Prostate gland (tissue), 2 donors: Measurements from ENCODE around the gene C17orf113. TPM values are rescaled to one million over a fixed set of nuclear protein-coding genes. Genes with fewer than 3 reads are reported as not detected.
"Not testable (repeated sequence)": the region's sequence is repeated elsewhere in the genome, so short reads cannot be mapped to it uniquely, and the experiment has no call there.

Experiments used
- DNase-seq: peaks from one replicate; pipeline ENCODE4 v3.0.0-alpha.2; 2019; ENCODE audit warnings: low spot score
- H3K27ac ChIP-seq, 2 donors: fragments of 200-600 bp; sonication (generic); 2 replicates each; pipeline ENCODE4 v1.5.1; 2017 to 2019
- H3K27me3 ChIP-seq: fragments of 200-600 bp; sonication (generic); replicated peaks from 2 replicates; pipeline ENCODE4 v1.5.1; 2019; ENCODE audit not compliant: insufficient read depth
- H3K36me3 ChIP-seq, 2 donors: fragments of 200-600 bp; sonication (generic); 1 replicate in 1 of 2; 2 replicates in 1 of 2; pipeline versions ENCODE4 v1.5.1 to v1.8.1; 2017 to 2019
- H3K4me1 ChIP-seq: fragments of 200-600 bp; sonication (generic); replicated peaks from 2 replicates; pipeline ENCODE4 v1.5.1; 2019
- H3K4me3 ChIP-seq, 2 donors: fragments of 200-600 bp; sonication (generic); 2 replicates each; pipeline ENCODE4 v1.5.1; 2017 to 2019
- H3K9me3 ChIP-seq: fragments of 200-600 bp; sonication (generic); 2 replicates; pipeline ENCODE4 v1.5.1; 2017
- POLR2A ChIP-seq: fragments of 450-650 bp; IDR thresholded peaks from one replicate; pipeline ENCODE4 v1.6.1; 2016; ENCODE audit warnings: antibody characterized with exemption, mild to moderate bottlenecking
- POLR2AphosphoS5 ChIP-seq: sonication (generic); formaldehyde crosslinking; IDR thresholded peaks from one replicate; pipeline ENCODE4 v1.6.1; 2017; ENCODE audit warnings: antibody characterized with exemption
- WGBS: methylation state at CpG from one replicate; pipeline ENCODE4 v1.1.5; 2018; 5-methylcytosine and 5-hydroxymethylcytosine counted together
- intact Hi-C: fragments of 100-400 bp; cut with DNase I; formaldehyde crosslinking; loops from one replicate; pipeline ENCODE4 v1.14.2; 2022
- total RNA-seq, 2 donors: library from RNA; depleted of rRNA; stranded (reverse); fragments of >200 nt; gene quantifications; one replicate each; pipeline ENCODE4 v1.1.0, GENCODE V29; 2016
- TF ChIP-seq, protein P1 (sequence below), 4 experiments: fragments of 200-600 bp in 2 of 4; fragments of 450-650 bp in 2 of 4; sonication (generic) in 2 of 4; IDR thresholded peaks; 1 replicate in 3 of 4; 2 replicates in 1 of 4; pipeline ENCODE4 v1.5.1; 2016 to 2019; ENCODE audit warnings: antibody characterized with exemption in 4 of 4, mild to moderate bottlenecking in 2 of 4, moderate library complexity in 2 of 4

Gene C17orf113
- total RNA-seq, 2 donors from 2014 or later = 4.2 to 4.8 TPM

GRCh38 chr17:42016411-42016831 is 34.0 kb downstream of the C17orf113 start:
- 4% methylated on average over 12 of the region's 12 CpGs for WGBS
- TF ChIP-seq, protein P1, sequence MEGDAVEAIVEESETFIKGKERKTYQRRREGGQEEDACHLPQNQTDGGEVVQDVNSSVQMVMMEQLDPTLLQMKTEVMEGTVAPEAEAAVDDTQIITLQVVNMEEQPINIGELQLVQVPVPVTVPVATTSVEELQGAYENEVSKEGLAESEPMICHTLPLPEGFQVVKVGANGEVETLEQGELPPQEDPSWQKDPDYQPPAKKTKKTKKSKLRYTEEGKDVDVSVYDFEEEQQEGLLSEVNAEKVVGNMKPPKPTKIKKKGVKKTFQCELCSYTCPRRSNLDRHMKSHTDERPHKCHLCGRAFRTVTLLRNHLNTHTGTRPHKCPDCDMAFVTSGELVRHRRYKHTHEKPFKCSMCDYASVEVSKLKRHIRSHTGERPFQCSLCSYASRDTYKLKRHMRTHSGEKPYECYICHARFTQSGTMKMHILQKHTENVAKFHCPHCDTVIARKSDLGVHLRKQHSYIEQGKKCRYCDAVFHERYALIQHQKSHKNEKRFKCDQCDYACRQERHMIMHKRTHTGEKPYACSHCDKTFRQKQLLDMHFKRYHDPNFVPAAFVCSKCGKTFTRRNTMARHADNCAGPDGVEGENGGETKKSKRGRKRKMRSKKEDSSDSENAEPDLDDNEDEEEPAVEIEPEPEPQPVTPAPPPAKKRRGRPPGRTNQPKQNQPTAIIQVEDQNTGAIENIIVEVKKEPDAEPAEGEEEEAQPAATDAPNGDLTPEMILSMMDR (IDR thresholded peaks at IDR 0.05) = no peak
- TF ChIP-seq POLR2AphosphoS5 (no peak), POLR2A (no peak)
- Histone ChIP-seq H3K27me3 (no peaks in the 10 kb centered on the region), H3K4me1 (peaks cover 8% of the 10 kb centered on the region), H3K27ac (peak overlapping the region; percentile 90 to 93), H3K4me3 (peak overlapping the region; percentile 85 to 89), H3K9me3 (no peaks in the 10 kb centered on the region), H3K36me3 (no peaks in the 10 kb centered on the region)
- intact Hi-C loops = loop anchor here (5.0 kb wide), 1 partner anchor 49 kb away; the partner anchor contains the start of gene CNP
- DNase-seq = no peak

DNA sequence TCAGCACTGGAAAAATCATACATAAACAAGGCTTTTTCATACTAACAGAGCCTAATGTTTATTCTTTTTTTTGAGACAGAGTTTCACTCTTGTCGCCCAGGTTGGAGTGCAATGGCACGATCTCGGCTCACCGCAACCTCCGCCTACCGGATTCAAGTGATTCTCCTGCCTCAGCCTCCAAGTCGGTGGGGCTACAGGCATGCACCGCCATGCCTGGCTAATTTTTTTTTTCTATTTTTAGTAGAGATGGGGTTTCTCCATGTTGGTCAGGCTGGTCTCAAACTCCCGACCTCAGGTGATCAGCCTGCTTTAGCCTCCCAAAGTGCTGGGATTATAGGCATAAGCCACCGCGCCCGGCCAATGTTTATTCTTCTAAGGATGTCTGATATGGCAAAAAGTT is 36.7 kb downstream of the C17orf113 start:
- DNase-seq, H3K27ac ChIP-seq, H3K27me3 ChIP-seq, H3K4me1 ChIP-seq, H3K4me3 ChIP-seq, intact Hi-C loops, H3K36me3 ChIP-seq, H3K9me3 ChIP-seq: not testable (repeated sequence)
- 94% methylated on average over 12 of the region's 12 CpGs for WGBS

DNA sequence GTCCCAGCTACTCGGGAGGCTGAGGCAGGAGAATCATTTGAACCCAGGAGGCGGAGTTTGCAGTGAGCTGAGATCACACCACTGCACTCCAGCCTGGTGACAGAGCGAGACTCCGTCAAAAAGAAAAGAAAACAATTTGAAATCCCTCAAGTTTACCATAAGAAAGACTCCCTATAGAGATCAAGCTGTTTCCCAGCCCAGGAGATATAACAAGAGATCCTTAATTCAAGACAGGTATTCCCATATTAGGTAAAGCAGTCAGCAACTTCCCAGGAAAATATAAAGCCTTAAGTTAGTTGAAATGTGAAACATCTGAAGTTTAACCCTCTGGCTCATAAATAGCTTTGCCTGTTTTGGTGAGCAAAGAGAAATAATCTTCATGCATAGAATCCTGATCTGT is 38.0 kb downstream of the C17orf113 start:
- not testable (repeated sequence) for H3K4me1 ChIP-seq

DNA sequence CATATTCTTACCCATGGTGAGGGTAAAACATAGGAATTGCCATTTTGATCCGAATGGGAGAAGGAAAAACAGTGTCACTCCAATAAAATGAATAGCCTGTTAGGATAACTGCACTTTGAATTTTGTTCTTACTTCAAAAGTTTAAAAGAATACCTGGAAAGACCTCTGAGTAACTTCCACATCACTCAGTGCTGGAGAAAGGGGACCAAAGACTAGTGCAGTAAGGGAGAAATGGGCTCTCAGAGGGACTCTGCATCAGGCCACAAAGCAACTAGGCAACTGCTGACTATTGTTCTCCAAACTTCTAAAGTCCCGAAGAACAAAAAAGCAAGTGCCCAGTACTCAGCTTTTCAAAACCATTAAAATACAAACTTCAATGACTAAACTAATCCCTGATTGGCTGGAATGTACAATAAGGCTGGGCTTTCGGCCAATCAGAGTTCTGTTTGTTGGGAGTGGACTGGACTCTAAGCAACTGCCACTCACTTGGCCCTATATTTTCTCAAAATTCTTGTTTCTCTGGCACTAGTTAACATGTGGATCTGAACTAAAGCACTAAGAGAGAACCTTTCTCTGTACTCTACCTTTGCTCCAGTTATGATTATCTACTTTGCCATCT is 39.4 kb downstream of the C17orf113 start:
- H3K27me3 ChIP-seq = no peaks in the 10 kb centered on the region
- no peak for DNase-seq
- intact Hi-C loops = no loop called here
- no peaks in the 10 kb centered on the region for H3K4me1 ChIP-seq
- 92% methylated on average over 3 of the region's 3 CpGs for WGBS
- no peak overlapping the region for H3K27ac ChIP-seq
- H3K4me3 ChIP-seq = no peak overlapping the region
- no peaks in the 10 kb centered on the region for H3K36me3 ChIP-seq
- H3K9me3 ChIP-seq = no peaks in the 10 kb centered on the region
- TF ChIP-seq, protein P1 (IDR thresholded peaks at IDR 0.05) = no peak
- TF ChIP-seq POLR2A (no peak), POLR2AphosphoS5 (no peak)

More for the DNA sequence above, 38.0 kb downstream of the C17orf113 start:
- H3K27ac ChIP-seq, H3K27me3 ChIP-seq, H3K9me3 ChIP-seq, H3K4me3 ChIP-seq, intact Hi-C loops, DNase-seq, H3K36me3 ChIP-seq: not testable (repeated sequence)
- 82% methylated on average over 4 of the region's 4 CpGs for WGBS

DNA sequence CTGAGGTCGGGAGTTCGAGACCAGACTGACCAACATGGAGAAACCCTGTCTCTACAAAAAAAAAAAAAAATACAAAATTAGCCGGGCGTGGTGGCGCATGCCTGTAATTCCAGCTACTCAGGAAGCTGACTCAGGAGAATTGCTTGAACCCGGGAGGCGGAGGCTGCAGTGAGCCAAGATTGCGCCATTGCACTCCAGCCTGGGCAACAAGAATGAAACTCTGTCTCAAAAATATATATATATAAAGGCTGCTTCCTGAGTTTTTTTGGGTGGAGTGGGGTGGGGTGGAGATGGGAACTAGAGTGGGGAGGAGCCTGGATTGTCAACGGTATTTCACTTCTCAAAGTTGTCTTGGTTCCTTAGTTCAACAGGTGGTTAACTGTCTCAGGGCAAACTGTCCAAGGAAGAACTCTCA is 40.1 kb downstream of the C17orf113 start:
- intact Hi-C loops, H3K4me1 ChIP-seq, H3K36me3 ChIP-seq, H3K9me3 ChIP-seq, H3K4me3 ChIP-seq, H3K27me3 ChIP-seq, H3K27ac ChIP-seq, DNase-seq: not testable (repeated sequence)
- WGBS = 61% methylated on average over 9 of the region's 9 CpGs

- DNase-seq = no peak
- H3K27me3 ChIP-seq = no peaks in the 10 kb centered on the region
- no peaks in the 10 kb centered on the region for H3K4me1 ChIP-seq
- no peak overlapping the region for H3K4me3 ChIP-seq
- H3K9me3 ChIP-seq = no peaks in the 10 kb centered on the region
- 74% methylated on average over 4 of the region's 4 CpGs for WGBS
- no peak overlapping the region for H3K27ac ChIP-seq
- no peaks in the 10 kb centered on the region for H3K36me3 ChIP-seq
- no peak for TF ChIP-seq POLR2AphosphoS5
- TF ChIP-seq, protein P1 (IDR thresholded peaks at IDR 0.05) = peak in 1 of 4 experiments; percentile 15
- TF ChIP-seq POLR2A = no peak
- intact Hi-C loops = no loop called here
These were observed 41.2 kb downstream of the C17orf113 start for GRCh38 chr17:42009170-42009569.
